PFSK-1 (cell line): ENCODE measurements around the gene CDKL1. TPM values are rescaled to one million over a fixed set of nuclear protein-coding genes. Genes with fewer than 3 reads are reported as not detected.

Experiments
- FOXP2 ChIP-seq: optimal IDR thresholded peaks from 2 replicates; pipeline ENCODE3; 2011; ENCODE audit warnings: borderline replicate concordance, control low read depth, inconsistent platforms; ENCODE audit not compliant: insufficient read depth; ENCODE audit errors: extremely low read length, extremely low read depth
- POLR2AphosphoS5 ChIP-seq: IDR thresholded peaks from 2 replicates; pipeline ENCODE4 v1.6.1; 2012; ENCODE audit warnings: low read depth, mild to moderate bottlenecking, control low read depth, low read length, moderate library complexity
- SIN3A ChIP-seq: IDR thresholded peaks from 2 replicates; pipeline ENCODE4 v1.6.1; 2012; ENCODE audit warnings: mild to moderate bottlenecking, low read length, moderate library complexity, borderline replicate concordance; ENCODE audit not compliant: insufficient read depth
- TAF1 ChIP-seq: IDR thresholded peaks from 2 replicates; pipeline ENCODE4 v1.6.1; 2012; ENCODE audit warnings: low read length, control low read depth, borderline replicate concordance; ENCODE audit not compliant: insufficient read depth
- polyA plus RNA-seq: library from polyadenylated mRNA; unstranded; fragments of >200 nt; gene quantifications from one replicate; pipeline ENCODE4 v1.2.1, GENCODE V29; 2012; ENCODE audit warnings: low read depth, missing spikeins; ENCODE audit not compliant: insufficient read length
- TF ChIP-seq, protein P1 (sequence below), 2 experiments: IDR thresholded peaks; 2 replicates each; pipeline versions ENCODE4 v1.6.1 to v1.8.0; 2011 to 2012; ENCODE audit warnings: low read depth in 2 of 2, low read length in 2 of 2, control low read depth in 1 of 2, inconsistent platforms in 1 of 2, mild to moderate bottlenecking in 1 of 2, moderate library complexity in 1 of 2; ENCODE audit not compliant: insufficient read depth in 1 of 2

CDKL1 gene
- 2.3 TPM for polyA plus RNA-seq

DNA sequence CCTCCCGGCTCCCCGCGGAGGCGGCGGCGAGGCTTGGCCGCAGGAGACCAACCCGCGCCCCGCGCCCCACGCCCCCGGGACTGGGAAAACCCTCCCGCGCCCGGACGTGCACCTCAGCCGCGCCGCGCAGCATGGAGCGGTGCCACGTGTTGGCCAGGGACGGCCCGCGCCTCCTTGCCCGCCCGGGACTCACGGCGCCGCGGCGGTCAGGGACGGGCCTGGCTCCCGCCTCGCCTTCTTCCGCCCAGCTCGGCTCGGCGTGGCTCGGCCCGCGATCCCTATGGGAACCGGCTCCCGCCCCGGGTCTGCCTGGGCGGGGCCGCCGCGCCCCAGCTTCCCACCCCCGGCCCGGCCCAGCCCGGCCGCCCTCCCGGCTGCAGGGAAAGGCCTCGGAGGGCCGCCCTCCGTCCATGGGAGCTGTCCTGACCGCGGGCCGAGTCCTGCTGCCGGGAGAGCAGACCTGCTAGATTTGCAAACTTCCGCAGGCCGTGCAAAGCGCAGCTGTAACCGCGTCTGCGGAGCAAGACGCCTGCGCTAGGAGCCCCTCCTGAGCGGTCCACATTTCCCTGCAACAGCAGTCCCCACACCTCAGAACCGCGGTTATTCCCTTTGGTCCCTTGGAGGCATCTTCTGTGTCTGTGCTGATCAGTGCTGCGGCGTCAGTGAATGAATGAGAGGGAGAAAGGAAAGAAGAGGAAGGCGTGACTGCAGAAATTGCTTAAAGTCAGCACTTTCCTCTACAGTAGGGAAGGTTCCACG lies at the start of gene CDKL1:
Gene CDKL1 (minus strand): TSS at position 251 of the 759 bp plus-strand sequence. CDS start 1,013 bp downstream, outside the sequence.
- TF ChIP-seq, protein P1, sequence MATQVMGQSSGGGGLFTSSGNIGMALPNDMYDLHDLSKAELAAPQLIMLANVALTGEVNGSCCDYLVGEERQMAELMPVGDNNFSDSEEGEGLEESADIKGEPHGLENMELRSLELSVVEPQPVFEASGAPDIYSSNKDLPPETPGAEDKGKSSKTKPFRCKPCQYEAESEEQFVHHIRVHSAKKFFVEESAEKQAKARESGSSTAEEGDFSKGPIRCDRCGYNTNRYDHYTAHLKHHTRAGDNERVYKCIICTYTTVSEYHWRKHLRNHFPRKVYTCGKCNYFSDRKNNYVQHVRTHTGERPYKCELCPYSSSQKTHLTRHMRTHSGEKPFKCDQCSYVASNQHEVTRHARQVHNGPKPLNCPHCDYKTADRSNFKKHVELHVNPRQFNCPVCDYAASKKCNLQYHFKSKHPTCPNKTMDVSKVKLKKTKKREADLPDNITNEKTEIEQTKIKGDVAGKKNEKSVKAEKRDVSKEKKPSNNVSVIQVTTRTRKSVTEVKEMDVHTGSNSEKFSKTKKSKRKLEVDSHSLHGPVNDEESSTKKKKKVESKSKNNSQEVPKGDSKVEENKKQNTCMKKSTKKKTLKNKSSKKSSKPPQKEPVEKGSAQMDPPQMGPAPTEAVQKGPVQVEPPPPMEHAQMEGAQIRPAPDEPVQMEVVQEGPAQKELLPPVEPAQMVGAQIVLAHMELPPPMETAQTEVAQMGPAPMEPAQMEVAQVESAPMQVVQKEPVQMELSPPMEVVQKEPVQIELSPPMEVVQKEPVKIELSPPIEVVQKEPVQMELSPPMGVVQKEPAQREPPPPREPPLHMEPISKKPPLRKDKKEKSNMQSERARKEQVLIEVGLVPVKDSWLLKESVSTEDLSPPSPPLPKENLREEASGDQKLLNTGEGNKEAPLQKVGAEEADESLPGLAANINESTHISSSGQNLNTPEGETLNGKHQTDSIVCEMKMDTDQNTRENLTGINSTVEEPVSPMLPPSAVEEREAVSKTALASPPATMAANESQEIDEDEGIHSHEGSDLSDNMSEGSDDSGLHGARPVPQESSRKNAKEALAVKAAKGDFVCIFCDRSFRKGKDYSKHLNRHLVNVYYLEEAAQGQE (IDR thresholded peaks at IDR 0.05; ENCODE audit: insufficient read depth in 1 of 2, low read depth in 2 of 2, low read length in 2 of 2) = no peak
- no peak for TF ChIP-seq SIN3A
- no peak for TF ChIP-seq FOXP2
- TF ChIP-seq POLR2AphosphoS5 = no peak
- TF ChIP-seq TAF1 = no peak

DNA sequence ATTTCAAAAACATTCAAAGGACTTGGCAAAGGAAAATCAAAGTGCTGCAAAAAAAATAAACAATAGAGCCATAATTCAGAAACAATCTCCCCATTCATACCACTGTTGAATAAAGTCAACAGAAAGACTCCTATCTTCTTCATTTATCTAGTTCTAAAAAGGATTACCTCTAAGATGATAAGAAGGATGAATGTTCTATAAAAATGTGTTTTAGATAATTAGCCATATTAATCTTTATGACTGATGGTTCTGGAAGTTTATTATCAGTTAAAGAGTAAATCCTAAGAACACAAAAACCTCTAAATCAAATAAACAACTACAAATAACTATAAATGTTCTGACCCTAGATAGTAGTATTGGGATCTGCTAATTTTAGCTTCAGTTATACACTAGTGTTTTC lies 37.8 kb upstream of the CDKL1 start:
- TF ChIP-seq FOXP2 = no peak
- TF ChIP-seq SIN3A = no peak
- no peak for TF ChIP-seq TAF1
- TF ChIP-seq, protein P1 (IDR thresholded peaks at IDR 0.05; ENCODE audit: insufficient read depth in 1 of 2, low read depth in 2 of 2, low read length in 2 of 2) = no peak
- no peak for TF ChIP-seq POLR2AphosphoS5

DNA sequence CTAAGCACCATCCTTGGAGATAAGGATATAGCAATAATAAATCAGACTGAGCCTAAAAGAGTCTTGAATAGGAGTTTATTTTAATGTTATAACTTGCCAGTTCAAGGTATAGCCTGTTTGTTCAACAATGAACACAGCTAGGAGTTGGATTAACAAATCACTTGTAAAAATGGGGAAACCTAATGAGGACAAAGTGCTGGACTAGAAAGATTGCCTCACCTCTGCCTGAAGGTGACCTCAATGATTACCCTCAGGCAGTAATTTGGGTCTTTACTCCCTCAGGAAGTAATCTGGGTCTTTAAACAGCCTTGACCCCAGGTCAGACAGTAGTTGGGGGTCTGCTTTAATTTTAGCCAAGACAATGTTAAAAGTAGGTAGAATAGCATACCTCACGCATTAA lies 35.5 kb upstream of the CDKL1 start:
- no peak for TF ChIP-seq SIN3A
- TF ChIP-seq, protein P1 (IDR thresholded peaks at IDR 0.05; ENCODE audit: insufficient read depth in 1 of 2, low read depth in 2 of 2, low read length in 2 of 2) = no peak
- TF ChIP-seq FOXP2 = no peak
- no peak for TF ChIP-seq POLR2AphosphoS5
- TF ChIP-seq TAF1 = no peak

DNA sequence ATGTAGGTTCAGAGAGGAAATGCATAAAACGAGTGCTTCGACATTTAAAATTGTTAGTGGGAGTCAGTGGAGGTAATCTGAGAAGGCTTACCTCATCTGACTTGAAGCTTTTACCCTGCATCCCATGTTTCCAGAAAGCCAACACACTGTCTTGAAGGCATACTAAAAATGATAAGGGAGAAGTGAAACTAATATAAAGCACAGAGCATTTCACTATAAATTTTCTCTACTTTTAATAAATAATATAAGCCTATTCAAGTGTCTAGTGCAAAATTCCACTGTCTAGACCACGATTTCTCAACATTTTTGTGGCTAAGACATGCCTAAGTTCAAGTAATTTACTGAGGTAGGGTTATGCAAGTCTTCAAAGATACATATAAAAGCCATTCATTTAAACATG lies 29.1 kb upstream of the CDKL1 start:
- no peak for TF ChIP-seq FOXP2
- TF ChIP-seq, protein P1 (IDR thresholded peaks at IDR 0.05; ENCODE audit: insufficient read depth in 1 of 2, low read depth in 2 of 2, low read length in 2 of 2) = no peak
- no peak for TF ChIP-seq SIN3A
- no peak for TF ChIP-seq TAF1
- TF ChIP-seq POLR2AphosphoS5 = no peak
